ENCODE results near the gene ANTXR1.

ANTXR1 gene

DNA sequence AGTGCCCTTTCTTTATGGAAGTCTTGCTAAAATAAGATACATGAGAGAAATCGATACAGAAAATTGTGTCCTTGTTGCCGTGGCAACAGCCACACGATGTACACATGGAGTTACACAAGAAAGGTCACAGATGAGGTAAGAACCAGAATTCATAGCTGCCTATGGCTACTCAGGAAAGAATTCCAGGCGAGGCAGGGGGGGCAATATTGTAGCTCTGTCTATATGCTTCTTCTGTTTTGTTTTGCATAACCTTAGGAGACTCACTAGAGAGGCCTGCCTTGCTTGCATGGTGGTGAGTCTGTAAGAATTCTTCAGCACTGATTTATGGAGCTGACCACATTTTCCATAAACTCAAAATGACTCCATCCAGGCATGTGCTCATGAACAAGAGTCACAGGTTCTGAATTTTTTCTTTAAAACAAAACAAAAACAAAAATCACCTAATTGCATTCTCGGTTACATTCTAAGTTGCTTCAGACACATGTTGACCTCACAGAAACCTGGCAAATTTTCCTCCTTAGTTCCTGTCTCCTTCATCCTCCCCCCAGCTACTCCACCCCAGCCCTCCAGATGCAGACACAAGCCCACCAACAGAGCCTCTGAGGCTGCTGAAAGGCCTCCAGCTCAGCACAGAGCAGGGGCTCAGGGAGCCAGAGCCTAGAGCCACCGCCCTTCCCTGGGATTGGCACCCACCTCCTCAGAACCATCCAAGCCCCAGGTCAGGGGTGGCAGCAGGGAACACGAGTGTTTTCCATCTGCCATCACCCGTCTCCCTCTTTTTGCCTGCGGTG is 183.5 kb downstream of the ANTXR1 start:
- ChIA-PET CTCF (interaction anchor here (0.9 to 2.4 kb wide), 3 partner anchors 9 to 19 kb away, joined by 3 to 10 read pairs (median 3); no protein-coding TSS in a partner anchor), POLR2A (no interaction called here)
- no peak overlapping the region for H3K4me3 ChIP-seq (ENCODE audit: control insufficient read depth in 1 of 7, extremely low read depth in 1 of 7, insufficient read depth in 4 of 7, low read depth in 2 of 7, low read length in 6 of 7)
- H3K4me1 ChIP-seq (ENCODE audit: control extremely low read depth in 1 of 4, control insufficient read depth in 4 of 4, insufficient read depth in 4 of 4, low read length in 3 of 4) = no peaks in the 10 kb centered on the region
- peaks cover 0 to 4% (median 0%) of the 10 kb centered on the region in 5 experiments for H3K27me3 ChIP-seq (replicated peaks in 2 of 5; ENCODE audit: control insufficient read depth in 4 of 5, insufficient read depth in 5 of 5, low read length in 4 of 5)
- no peaks in the 10 kb centered on the region for H3K36me3 ChIP-seq (ENCODE audit: control insufficient read depth in 4 of 4, insufficient read depth in 4 of 4, low read length in 3 of 4)
- no peak for DNase-seq
- H3K9me3 ChIP-seq (ENCODE audit: control extremely low read depth in 1 of 5, control insufficient read depth in 4 of 5, insufficient read depth in 2 of 5, low read depth in 1 of 5, low read length in 4 of 5) = no peaks in the 10 kb centered on the region
- WGBS (ENCODE audit: insufficient coverage) = 95% methylated on average over 9 of the region's 9 CpGs
- H3K27ac ChIP-seq (ENCODE audit: insufficient read depth in 1 of 2, low read depth in 1 of 2, low read length in 2 of 2, poor library complexity in 1 of 2, severe bottlenecking in 2 of 2) = no peak overlapping the region

DNA sequence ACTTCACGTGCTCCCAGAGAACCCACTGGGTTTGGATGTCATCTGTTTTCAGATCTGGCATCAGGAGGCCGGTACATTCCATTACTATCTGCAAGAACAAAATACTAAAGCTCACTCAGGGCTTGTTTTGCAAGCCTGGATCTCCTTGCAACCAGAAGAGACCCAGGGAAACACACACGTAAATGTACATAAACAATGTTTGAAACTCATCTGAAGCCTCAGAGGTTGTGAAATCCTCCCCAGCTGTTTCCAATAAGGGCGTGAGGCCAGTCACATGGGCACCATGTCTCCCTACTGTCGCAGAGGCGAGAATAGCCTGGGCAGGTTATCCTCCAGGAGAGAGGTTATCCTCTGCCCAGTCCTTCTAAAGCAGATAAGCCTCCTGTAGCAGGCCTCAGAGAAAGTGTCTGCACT is 187.1 kb downstream of the ANTXR1 start:
- ChIA-PET CTCF (no interaction called here), POLR2A (no interaction called here)
- Histone ChIP-seq H3K9me3 (ENCODE audit: control extremely low read depth in 1 of 5, control insufficient read depth in 4 of 5, insufficient read depth in 2 of 5, low read depth in 1 of 5, low read length in 4 of 5) (no peaks in the 10 kb centered on the region), H3K4me3 (ENCODE audit: control insufficient read depth in 1 of 7, extremely low read depth in 1 of 7, insufficient read depth in 4 of 7, low read depth in 2 of 7, low read length in 6 of 7) (no peak overlapping the region), H3K4me1 (ENCODE audit: control extremely low read depth in 1 of 4, control insufficient read depth in 4 of 4, insufficient read depth in 4 of 4, low read length in 3 of 4) (no peaks in the 10 kb centered on the region), H3K27ac (ENCODE audit: insufficient read depth in 1 of 2, low read depth in 1 of 2, low read length in 2 of 2, poor library complexity in 1 of 2, severe bottlenecking in 2 of 2) (no peak overlapping the region), H3K27me3 (replicated peaks in 2 of 5; ENCODE audit: control insufficient read depth in 4 of 5, insufficient read depth in 5 of 5, low read length in 4 of 5) (peaks cover 0 to 6% (median 0%) of the 10 kb centered on the region in 5 experiments), H3K36me3 (ENCODE audit: control insufficient read depth in 4 of 4, insufficient read depth in 4 of 4, low read length in 3 of 4) (no peaks in the 10 kb centered on the region)
- WGBS (ENCODE audit: insufficient coverage) = 97% methylated on average over 5 of the region's 6 CpGs
- DNase-seq = no peak

DNA sequence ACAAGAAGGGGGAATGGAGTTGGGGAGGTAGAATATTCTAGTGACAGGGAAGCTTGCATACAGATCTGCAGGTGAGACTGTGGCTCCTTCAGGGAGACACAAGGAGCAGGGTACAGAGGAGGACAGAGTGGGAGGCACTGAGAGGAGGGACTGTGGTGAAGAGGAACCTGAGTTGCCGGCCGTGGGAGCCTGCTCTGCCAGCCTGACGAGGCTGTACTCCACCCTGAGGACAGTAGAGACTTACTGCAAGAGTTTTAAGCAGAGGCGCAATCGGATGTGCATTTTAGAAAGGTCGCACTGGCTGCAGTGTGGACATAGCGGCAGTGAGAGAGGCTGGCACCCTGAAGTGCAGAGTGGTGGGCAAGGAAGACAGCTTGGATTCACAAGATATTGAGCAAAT is 188.3 kb downstream of the ANTXR1 start:
- DNase-seq = no peak
- CTCF ChIA-PET = no interaction called here
- Histone ChIP-seq H3K27me3 (replicated peaks in 2 of 5; ENCODE audit: control insufficient read depth in 4 of 5, insufficient read depth in 5 of 5, low read length in 4 of 5) (peaks cover 0 to 6% (median 0%) of the 10 kb centered on the region in 5 experiments), H3K4me1 (ENCODE audit: control extremely low read depth in 1 of 4, control insufficient read depth in 4 of 4, insufficient read depth in 4 of 4, low read length in 3 of 4) (no peaks in the 10 kb centered on the region), H3K36me3 (ENCODE audit: control insufficient read depth in 4 of 4, insufficient read depth in 4 of 4, low read length in 3 of 4) (no peaks in the 10 kb centered on the region), H3K27ac (ENCODE audit: insufficient read depth in 1 of 2, low read depth in 1 of 2, low read length in 2 of 2, poor library complexity in 1 of 2, severe bottlenecking in 2 of 2) (no peak overlapping the region), H3K9me3 (ENCODE audit: control extremely low read depth in 1 of 5, control insufficient read depth in 4 of 5, insufficient read depth in 2 of 5, low read depth in 1 of 5, low read length in 4 of 5) (no peaks in the 10 kb centered on the region), H3K4me3 (ENCODE audit: control insufficient read depth in 1 of 7, extremely low read depth in 1 of 7, insufficient read depth in 4 of 7, low read depth in 2 of 7, low read length in 6 of 7) (no peak overlapping the region)
- POLR2A ChIA-PET = no interaction called here
- WGBS (ENCODE audit: insufficient coverage) = 84% methylated on average over 7 of the region's 7 CpGs

DNA sequence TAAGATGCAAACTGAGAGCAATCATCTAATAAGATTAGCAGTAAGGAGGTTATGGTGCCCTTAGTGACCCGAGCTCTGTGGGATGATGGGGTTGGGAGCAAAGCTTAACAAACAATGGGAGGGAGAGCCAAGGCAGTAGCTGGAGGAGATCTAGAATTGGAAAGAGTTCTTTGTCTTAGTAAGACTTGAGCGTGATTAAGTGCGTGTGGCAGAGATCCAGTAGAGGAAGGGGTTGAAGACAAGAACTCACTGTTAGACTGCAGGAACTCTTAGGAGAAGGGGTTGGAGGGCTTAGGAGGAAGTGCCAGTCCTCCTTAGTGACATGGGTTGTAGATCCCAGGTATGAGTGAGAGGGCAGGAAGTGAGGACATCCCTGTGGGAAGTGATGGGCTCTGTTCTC is 189.3 kb downstream of the ANTXR1 start:
- Histone ChIP-seq H3K27ac (ENCODE audit: insufficient read depth in 1 of 2, low read depth in 1 of 2, low read length in 2 of 2, poor library complexity in 1 of 2, severe bottlenecking in 2 of 2) (no peak overlapping the region), H3K36me3 (ENCODE audit: control insufficient read depth in 4 of 4, insufficient read depth in 4 of 4, low read length in 3 of 4) (no peaks in the 10 kb centered on the region), H3K27me3 (replicated peaks in 2 of 5; ENCODE audit: control insufficient read depth in 4 of 5, insufficient read depth in 5 of 5, low read length in 4 of 5) (peaks cover 0 to 6% (median 0%) of the 10 kb centered on the region in 5 experiments), H3K4me1 (ENCODE audit: control extremely low read depth in 1 of 4, control insufficient read depth in 4 of 4, insufficient read depth in 4 of 4, low read length in 3 of 4) (no peaks in the 10 kb centered on the region), H3K4me3 (ENCODE audit: control insufficient read depth in 1 of 7, extremely low read depth in 1 of 7, insufficient read depth in 4 of 7, low read depth in 2 of 7, low read length in 6 of 7) (no peak overlapping the region), H3K9me3 (ENCODE audit: control extremely low read depth in 1 of 5, control insufficient read depth in 4 of 5, insufficient read depth in 2 of 5, low read depth in 1 of 5, low read length in 4 of 5) (no peaks in the 10 kb centered on the region)
- DNase-seq = no peak
- ChIA-PET CTCF (interaction anchor here (1.0 kb wide), 1 partner anchor 27 kb away, joined by 3 read pairs; no protein-coding TSS in a partner anchor), POLR2A (no interaction called here)
- WGBS (ENCODE audit: insufficient coverage) = 100% methylated on average over 1 of the region's 3 CpGs

DNA sequence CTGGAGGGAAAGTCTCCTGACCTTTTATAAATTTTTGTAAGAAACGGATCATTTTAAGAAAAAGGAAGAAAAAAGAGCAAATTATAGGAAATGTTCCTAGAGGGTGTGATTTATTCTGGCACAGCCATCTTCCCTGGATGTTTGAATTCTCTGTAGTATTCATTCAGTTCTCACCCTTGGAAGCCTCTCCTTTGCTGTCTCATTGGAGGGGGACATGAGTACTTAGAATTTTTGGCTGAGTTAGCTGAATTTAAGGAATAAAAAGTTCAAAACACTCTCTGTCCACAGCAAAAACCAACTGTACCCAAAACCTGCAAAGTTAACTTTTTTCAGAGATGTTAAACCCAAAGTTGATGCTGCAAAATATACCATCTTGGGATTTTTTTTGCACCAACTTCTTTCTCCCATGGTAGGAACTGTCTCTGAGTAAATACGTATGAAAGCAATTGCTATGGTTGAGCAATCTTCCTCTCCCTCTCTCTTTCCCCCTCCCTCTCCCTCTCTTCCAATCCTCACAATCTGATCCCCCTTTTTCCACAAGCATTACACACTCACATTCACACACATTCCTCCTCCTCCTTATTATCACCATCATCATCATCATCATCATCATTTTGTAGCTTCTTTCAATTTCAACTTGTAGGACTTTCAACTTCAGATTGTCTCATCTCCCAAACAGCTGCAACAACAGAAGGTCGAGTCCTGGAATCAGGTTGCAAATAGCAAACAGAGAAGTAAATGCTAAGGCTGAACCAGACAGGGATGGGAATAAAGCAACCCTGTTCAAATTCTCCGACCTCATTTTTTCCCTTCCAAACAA is 190.4 kb downstream of the ANTXR1 start:
- H3K9me3 ChIP-seq (ENCODE audit: control extremely low read depth in 1 of 5, control insufficient read depth in 4 of 5, insufficient read depth in 2 of 5, low read depth in 1 of 5, low read length in 4 of 5) = no peaks in the 10 kb centered on the region
- POLR2A ChIA-PET = no interaction called here
- H3K4me1 ChIP-seq (ENCODE audit: control extremely low read depth in 1 of 4, control insufficient read depth in 4 of 4, insufficient read depth in 4 of 4, low read length in 3 of 4) = no peaks in the 10 kb centered on the region
- H3K4me3 ChIP-seq (ENCODE audit: control insufficient read depth in 1 of 7, extremely low read depth in 1 of 7, insufficient read depth in 4 of 7, low read depth in 2 of 7, low read length in 6 of 7) = no peak overlapping the region
- H3K36me3 ChIP-seq (ENCODE audit: control insufficient read depth in 4 of 4, insufficient read depth in 4 of 4, low read length in 3 of 4) = no peaks in the 10 kb centered on the region
- no peak for DNase-seq
- WGBS (ENCODE audit: insufficient coverage) = 80% methylated on average over 1 of the region's 4 CpGs
- no peak overlapping the region for H3K27ac ChIP-seq (ENCODE audit: insufficient read depth in 1 of 2, low read depth in 1 of 2, low read length in 2 of 2, poor library complexity in 1 of 2, severe bottlenecking in 2 of 2)
- peaks cover 0 to 6% (median 0%) of the 10 kb centered on the region in 5 experiments for H3K27me3 ChIP-seq (replicated peaks in 2 of 5; ENCODE audit: control insufficient read depth in 4 of 5, insufficient read depth in 5 of 5, low read length in 4 of 5)
- CTCF ChIA-PET = interaction anchor here (0.9 to 1.0 kb wide), 2 partner anchors 28 to 38 kb away, joined by 3 read pairs; no protein-coding TSS in a partner anchor

DNA sequence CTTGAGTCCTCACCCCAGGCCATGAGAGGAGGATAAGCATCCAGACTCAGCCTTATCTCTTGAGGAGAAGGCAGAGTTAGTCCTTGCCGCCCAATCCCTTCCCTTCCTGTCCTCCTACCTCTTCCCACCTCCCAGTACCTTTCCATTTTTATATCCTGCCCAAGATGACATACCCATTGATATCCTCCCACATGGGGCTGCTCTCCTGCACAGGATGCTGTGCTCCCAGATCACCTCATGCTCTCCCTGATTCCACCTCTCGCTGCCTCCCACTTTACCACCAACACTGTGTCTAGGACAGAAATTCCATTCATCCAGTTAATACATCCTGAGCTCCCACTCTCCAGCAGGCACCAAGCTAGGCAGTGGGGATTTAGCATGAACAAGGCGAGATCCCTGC is 191.7 kb downstream of the ANTXR1 start:
- H3K27ac ChIP-seq (ENCODE audit: insufficient read depth in 1 of 2, low read depth in 1 of 2, low read length in 2 of 2, poor library complexity in 1 of 2, severe bottlenecking in 2 of 2) = no peak overlapping the region
- no peaks in the 10 kb centered on the region for H3K36me3 ChIP-seq (ENCODE audit: control insufficient read depth in 4 of 4, insufficient read depth in 4 of 4, low read length in 3 of 4)
- ChIA-PET POLR2A (no interaction called here), CTCF (interaction anchor here (0.6 to 1.4 kb wide), 2 partner anchors 10 to 30 kb away, joined by 3 to 4 read pairs; no protein-coding TSS in a partner anchor)
- H3K9me3 ChIP-seq (ENCODE audit: control extremely low read depth in 1 of 5, control insufficient read depth in 4 of 5, insufficient read depth in 2 of 5, low read depth in 1 of 5, low read length in 4 of 5) = no peaks in the 10 kb centered on the region
- peaks cover 0 to 6% (median 0%) of the 10 kb centered on the region in 5 experiments for H3K27me3 ChIP-seq (replicated peaks in 2 of 5; ENCODE audit: control insufficient read depth in 4 of 5, insufficient read depth in 5 of 5, low read length in 4 of 5)
- no peak overlapping the region for H3K4me3 ChIP-seq (ENCODE audit: control insufficient read depth in 1 of 7, extremely low read depth in 1 of 7, insufficient read depth in 4 of 7, low read depth in 2 of 7, low read length in 6 of 7)
- DNase-seq = no peak
- no peaks in the 10 kb centered on the region for H3K4me1 ChIP-seq (ENCODE audit: control extremely low read depth in 1 of 4, control insufficient read depth in 4 of 4, insufficient read depth in 4 of 4, low read length in 3 of 4)
- 100% methylated on average over 3 of the region's 3 CpGs for WGBS (ENCODE audit: insufficient coverage)

DNA sequence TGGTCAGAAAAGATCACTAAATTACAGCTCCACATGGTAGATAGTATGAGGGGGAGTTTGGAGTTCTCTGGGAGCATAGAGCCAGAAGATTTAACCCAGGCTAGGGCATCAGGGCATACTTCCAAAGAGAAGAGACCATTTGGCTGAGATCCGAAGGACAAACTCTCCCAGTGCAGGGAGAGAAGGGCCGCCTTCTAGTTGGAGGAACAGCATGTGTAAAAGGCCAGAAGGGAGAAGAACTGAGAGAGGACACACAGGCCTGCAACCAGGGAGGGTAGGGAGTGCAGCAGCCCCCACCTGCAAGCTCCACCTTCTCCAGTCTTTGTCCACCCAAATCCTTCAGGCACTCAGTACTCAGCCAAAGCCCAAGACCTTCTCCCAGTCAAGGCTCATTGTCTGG is 192.1 kb downstream of the ANTXR1 start:
- no peak overlapping the region for H3K27ac ChIP-seq (ENCODE audit: insufficient read depth in 1 of 2, low read depth in 1 of 2, low read length in 2 of 2, poor library complexity in 1 of 2, severe bottlenecking in 2 of 2)
- no peaks in the 10 kb centered on the region for H3K9me3 ChIP-seq (ENCODE audit: control extremely low read depth in 1 of 5, control insufficient read depth in 4 of 5, insufficient read depth in 2 of 5, low read depth in 1 of 5, low read length in 4 of 5)
- CTCF ChIA-PET = interaction anchor here (0.6 to 1.4 kb wide), 2 partner anchors 9 to 31 kb away, joined by 3 to 4 read pairs; no protein-coding TSS in a partner anchor
- no peaks in the 10 kb centered on the region for H3K36me3 ChIP-seq (ENCODE audit: control insufficient read depth in 4 of 4, insufficient read depth in 4 of 4, low read length in 3 of 4)
- peaks cover 0 to 6% (median 0%) of the 10 kb centered on the region in 5 experiments for H3K27me3 ChIP-seq (replicated peaks in 2 of 5; ENCODE audit: control insufficient read depth in 4 of 5, insufficient read depth in 5 of 5, low read length in 4 of 5)
- H3K4me1 ChIP-seq (ENCODE audit: control extremely low read depth in 1 of 4, control insufficient read depth in 4 of 4, insufficient read depth in 4 of 4, low read length in 3 of 4) = no peaks in the 10 kb centered on the region
- no peak overlapping the region for H3K4me3 ChIP-seq (ENCODE audit: control insufficient read depth in 1 of 7, extremely low read depth in 1 of 7, insufficient read depth in 4 of 7, low read depth in 2 of 7, low read length in 6 of 7)
- POLR2A ChIA-PET = no interaction called here
- 93% methylated on average over 2 of the region's 2 CpGs for WGBS (ENCODE audit: insufficient coverage)
- no peak for DNase-seq

Measured in common myeloid progenitor, CD34-positive (primary cell).